ENCODE data around the gene TNFRSF18.

Gene TNFRSF18

DNA sequence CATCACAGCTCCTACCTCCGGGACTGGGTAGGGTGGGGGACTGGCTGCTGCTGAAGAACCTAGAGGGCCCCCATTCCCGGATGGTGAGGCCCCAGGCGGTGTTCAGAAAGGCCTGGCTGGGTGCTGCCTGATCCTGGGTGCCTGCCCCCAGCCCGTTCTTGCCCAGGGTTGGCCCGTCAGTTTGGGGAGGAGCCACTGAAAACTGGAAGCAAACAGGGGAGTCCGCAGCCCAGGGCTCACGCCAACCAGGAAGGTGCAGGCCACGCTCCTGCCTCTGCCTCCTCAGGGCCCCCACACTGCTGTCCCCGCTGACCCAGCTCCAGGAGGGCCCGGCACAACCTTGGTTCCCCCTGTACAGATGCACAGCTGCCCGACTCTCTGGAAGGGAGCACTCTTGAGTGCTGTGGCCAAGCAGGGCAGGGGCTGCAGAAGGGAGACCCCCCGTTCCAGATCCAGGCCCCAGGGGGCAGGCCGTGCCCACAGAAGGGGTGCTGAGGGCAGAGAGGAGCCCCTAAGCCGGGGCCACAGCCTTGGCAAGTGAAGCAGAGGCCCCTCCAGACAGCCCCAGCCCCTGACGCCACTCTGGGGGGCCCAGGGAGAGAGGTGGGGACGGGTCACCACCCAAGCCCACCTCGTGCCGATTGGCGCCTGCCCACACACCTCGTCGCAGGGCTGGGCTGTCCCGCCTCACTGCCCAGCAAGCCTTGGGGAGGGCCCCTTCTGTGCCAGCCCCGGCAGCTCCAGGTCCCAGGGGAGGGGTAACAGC is 34.6 kb upstream of the TNFRSF18 start:
- DNase-seq (ENCODE audit: low read depth, low spot score): no peak
- in situ Hi-C loops (cut with HindIII; ENCODE audit: low sequenced_read_pairs): no loop called here
- TF ChIP-seq, protein P1, sequence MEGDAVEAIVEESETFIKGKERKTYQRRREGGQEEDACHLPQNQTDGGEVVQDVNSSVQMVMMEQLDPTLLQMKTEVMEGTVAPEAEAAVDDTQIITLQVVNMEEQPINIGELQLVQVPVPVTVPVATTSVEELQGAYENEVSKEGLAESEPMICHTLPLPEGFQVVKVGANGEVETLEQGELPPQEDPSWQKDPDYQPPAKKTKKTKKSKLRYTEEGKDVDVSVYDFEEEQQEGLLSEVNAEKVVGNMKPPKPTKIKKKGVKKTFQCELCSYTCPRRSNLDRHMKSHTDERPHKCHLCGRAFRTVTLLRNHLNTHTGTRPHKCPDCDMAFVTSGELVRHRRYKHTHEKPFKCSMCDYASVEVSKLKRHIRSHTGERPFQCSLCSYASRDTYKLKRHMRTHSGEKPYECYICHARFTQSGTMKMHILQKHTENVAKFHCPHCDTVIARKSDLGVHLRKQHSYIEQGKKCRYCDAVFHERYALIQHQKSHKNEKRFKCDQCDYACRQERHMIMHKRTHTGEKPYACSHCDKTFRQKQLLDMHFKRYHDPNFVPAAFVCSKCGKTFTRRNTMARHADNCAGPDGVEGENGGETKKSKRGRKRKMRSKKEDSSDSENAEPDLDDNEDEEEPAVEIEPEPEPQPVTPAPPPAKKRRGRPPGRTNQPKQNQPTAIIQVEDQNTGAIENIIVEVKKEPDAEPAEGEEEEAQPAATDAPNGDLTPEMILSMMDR (IDR thresholded peaks at IDR 0.05; ENCODE audit: low read depth, low read length): no peak
- no peak overlapping the region for H3K4me3 ChIP-seq (ENCODE audit: low read depth, low read length)

DNA sequence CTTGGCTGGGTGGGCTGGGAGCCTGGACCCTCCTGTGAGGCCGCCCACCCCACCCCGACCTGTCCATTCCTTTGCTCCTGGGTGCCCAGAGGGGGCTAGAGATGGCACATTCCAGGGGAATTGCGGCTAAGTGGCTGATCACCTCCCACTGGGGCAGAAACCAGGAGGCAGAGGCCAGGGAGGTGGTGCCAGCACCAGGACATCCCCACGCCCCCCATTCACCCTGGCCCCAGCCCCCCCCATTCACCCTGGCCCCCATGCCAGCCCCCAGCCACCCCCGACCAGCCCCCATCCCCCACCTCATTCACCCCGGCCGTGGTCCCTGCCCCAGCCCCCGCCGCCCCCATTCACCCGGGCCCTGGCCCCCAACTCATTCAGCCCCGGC is 33.9 kb upstream of the TNFRSF18 start:
- no peak for DNase-seq (ENCODE audit: low read depth, low spot score)
- no peak overlapping the region for H3K4me3 ChIP-seq (ENCODE audit: low read depth, low read length)
- TF ChIP-seq, protein P1 (IDR thresholded peaks at IDR 0.05; ENCODE audit: low read depth, low read length): no peak
- in situ Hi-C loops (cut with HindIII; ENCODE audit: low sequenced_read_pairs): no loop called here

DNA sequence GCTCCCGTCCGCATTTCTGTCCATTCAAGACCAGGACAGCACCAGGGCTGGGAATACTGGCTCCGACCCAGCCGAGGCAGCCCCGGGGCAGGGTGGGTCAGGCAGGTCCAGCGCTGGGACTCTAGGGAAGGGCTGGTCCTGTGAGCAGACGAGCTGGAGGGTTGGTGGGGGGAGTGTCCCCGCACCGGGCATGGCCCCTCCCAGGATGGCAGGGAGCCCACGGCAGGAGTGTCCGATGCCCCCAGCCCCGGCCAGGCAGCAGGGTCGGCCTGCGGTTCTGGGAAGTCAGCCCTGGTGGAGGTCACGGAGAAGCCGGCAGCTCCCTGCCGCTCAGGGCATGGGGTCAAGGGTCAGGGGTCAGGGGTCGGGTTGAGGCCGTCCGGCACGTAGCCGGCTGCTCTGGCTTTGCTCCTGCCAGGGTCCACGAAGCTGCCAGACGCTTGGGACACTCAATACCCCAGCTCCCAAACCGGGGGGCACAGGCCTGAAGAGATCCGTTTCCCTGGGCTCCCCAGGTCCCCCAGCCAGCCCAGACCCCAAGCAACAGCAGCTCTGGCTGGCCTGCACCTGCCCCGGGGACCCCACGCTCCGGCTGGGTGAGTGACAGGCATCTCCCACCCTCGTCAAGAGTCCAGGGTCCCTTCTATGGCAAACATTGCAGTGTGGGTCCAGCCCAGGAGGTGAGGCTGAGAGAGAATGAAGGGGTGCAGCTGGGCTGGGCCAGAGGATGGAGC is 33.4 kb upstream of the TNFRSF18 start:
- DNase-seq (ENCODE audit: low read depth, low spot score): no peak
- no peak overlapping the region for H3K4me3 ChIP-seq (ENCODE audit: low read depth, low read length)
- in situ Hi-C loops (cut with HindIII; ENCODE audit: low sequenced_read_pairs): no loop called here
- TF ChIP-seq, protein P1 (IDR thresholded peaks at IDR 0.05; ENCODE audit: low read depth, low read length): no peak

DNA sequence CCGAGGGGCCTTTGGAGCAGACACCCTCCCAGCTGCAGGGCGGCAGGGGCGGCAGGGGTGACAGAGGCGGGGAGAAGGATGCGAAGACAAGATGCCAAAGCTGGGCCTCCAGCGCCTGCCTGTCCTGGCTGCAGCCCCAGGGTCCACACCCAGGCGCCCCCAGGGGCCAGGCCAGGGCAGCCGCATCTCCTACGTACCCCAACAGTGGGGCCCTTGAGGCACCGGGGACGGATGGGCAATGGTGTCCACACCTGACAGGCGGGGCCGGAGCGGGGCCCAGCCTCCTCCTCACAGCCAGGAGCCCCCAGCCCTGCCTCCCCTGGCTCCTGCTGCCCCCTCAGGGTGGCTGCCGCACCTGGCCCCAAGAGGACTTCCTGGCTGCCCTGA is 32.8 kb upstream of the TNFRSF18 start:
- H3K4me3 ChIP-seq (ENCODE audit: low read depth, low read length): no peak overlapping the region
- in situ Hi-C loops (cut with HindIII; ENCODE audit: low sequenced_read_pairs): no loop called here
- TF ChIP-seq, protein P1 (IDR thresholded peaks at IDR 0.05; ENCODE audit: low read depth, low read length): no peak
- no peak for DNase-seq (ENCODE audit: low read depth, low spot score)

DNA sequence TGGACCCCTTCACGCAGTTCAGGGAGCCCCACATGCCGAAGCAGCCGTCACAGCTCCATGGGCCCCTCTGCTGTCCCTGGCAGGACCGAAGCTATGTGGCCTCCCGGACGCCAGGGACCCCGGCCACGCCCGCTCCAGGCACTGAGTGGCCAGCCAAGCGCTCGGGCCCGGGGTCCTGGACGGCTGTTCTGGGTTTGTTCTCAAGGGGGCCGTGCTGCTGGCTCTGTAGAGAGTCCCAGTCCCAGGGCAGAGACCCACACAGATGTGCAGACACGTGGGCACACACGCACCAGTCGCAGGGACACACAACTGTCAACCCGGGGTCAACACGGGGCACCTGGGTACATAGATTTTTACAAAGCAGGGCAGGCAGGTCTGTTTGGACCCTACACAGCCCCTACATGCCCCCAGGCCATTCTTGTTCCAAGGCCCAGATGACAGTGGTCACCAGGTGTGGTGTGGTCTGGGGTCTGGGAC is 32.3 kb upstream of the TNFRSF18 start:
- TF ChIP-seq, protein P1 (IDR thresholded peaks at IDR 0.05; ENCODE audit: low read depth, low read length): no peak
- in situ Hi-C loops (cut with HindIII; ENCODE audit: low sequenced_read_pairs): no loop called here
- no peak for DNase-seq (ENCODE audit: low read depth, low spot score)
- no peak overlapping the region for H3K4me3 ChIP-seq (ENCODE audit: low read depth, low read length)

DNA sequence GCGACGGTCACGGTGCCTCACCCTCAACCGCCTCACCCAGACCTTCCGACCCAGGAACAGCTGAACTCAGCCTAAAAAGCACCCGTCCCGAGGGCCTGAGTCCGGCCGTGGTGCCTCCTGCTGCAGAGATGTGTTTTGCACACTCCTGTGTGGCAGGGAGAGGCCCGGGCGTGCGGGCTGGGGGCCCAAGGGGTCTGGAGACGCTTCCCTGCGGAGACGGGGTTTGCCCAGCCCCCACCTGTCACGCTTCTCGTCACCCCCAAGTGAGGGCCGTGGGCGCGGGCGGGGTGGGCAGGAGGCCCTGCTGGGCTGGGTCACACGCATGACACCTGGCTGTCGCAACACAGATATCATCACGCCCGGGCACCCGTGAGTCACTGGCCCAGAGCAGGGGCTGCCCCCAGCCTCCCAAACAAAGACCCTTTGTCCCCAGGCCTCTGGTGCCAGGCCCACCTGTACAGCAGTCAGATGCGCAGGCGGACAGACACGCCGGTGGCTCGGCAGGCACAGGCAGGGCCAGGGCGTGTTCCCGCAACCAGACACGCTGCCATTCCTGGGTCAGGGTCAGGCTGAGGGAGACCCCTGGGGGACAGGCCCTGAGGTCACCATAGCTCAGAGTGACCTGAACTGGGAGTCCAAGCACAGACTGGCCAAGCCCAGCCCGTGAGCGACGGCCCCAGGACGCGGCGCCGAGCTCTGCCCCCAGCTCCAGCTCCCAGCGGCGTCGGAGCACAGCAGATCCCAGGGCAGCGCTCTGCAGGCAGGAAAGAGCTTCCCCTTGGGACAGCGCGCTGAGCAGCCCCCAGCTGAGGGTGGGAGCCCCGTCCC is 31.7 kb upstream of the TNFRSF18 start:
- in situ Hi-C loops (cut with HindIII; ENCODE audit: low sequenced_read_pairs): no loop called here
- TF ChIP-seq, protein P1 (IDR thresholded peaks at IDR 0.05; ENCODE audit: low read depth, low read length): no peak
- no peak overlapping the region for H3K4me3 ChIP-seq (ENCODE audit: low read depth, low read length)
- DNase-seq (ENCODE audit: low read depth, low spot score): no peak

Measured in astrocyte of the spinal cord (primary cell).